Skin epidermis (tissue), 12 donors: ENCODE measurements around the gene PLCE1.

Experiments
- H3K27ac ChIP-seq, 21 experiments: fragments of 200-600 bp; sonication (generic) in 11 of 21; one replicate each; pipeline ENCODE4 v1.5.0; 2020; ENCODE audit warnings: mild to moderate bottlenecking in 3 of 21, inconsistent platforms in 2 of 21, moderate library complexity in 2 of 21
- H3K4me3 ChIP-seq, 7 experiments: fragments of 200-600 bp; sonication (generic) in 2 of 7; one replicate each; pipeline ENCODE4 v1.5.0; 2020; ENCODE audit warnings: inconsistent platforms in 2 of 7, mild to moderate bottlenecking in 2 of 7, moderate library complexity in 1 of 7

The PLCE1 gene

GRCh38 chr10:94014304-94014703 lies 20.6 kb downstream of the PLCE1 start:
- Histone ChIP-seq H3K4me3 (no peak overlapping the region), H3K27ac (no peak overlapping the region)

DNA sequence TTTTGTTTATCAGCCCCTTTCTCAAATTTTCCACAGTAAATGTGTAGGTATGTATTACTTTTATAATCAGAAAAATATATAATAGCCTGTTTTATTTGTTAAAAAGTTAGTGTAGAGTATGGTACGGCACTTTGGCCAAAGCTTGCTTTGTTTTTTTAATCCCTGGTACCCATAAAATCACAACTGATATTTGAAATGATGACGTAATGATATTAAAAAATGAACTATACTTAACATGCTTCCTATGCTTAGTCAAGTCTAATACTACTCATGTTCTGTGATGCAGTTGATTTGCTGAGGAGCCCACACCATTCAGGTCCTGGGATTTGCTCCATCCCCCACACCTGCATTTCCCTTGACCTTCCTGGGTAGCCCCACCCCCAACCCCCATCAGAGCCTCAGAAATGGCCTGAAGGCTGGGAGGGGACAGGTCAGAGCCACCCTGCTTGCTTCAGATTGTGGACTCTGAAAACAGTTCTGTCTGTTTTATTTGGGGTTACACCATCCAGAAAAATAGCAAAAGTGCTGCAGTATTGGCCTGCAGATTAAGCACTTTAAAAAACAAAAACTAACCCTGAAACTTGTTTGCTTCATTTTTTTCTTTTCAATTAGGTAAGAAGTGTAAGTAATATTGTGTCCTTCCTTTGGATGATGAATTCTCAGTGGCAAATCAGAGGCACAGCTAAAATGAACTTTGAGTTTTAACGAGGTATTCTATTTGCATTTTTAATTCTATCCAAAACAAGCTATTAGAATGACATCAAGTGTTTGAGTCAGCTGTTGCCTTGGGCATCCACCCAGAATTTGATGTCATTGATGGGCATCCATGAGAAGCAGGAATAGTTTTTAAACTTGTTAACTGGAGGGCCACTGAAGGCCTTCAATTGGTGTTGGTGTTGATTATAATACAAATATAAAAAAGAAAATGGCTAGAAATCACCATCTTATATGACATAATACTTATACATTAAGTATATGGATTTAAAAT lies 23.3 kb downstream of the PLCE1 start:
- no peak overlapping the region for H3K27ac ChIP-seq
- no peak overlapping the region for H3K4me3 ChIP-seq

DNA sequence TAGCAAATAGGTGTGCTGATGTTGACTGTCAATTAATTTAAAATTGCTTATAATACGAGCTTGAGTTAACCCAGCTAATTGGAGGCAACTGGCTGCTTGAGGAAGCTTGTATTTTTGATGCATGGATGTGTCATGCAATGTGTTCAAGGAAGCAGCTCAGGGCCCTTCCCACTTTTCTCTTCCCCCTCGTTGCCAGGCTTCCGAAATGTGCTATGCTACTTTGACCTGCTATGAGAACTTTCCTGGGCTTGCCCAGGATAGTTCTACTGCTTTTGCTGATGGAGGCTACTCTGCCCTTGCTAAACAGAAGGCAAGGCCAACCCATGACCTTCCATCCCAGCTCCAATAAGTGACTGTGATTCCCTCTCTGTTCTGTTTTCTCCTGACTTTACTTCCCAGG lies 24.4 kb downstream of the PLCE1 start:
- Histone ChIP-seq H3K27ac (no peak overlapping the region), H3K4me3 (no peak overlapping the region)

DNA sequence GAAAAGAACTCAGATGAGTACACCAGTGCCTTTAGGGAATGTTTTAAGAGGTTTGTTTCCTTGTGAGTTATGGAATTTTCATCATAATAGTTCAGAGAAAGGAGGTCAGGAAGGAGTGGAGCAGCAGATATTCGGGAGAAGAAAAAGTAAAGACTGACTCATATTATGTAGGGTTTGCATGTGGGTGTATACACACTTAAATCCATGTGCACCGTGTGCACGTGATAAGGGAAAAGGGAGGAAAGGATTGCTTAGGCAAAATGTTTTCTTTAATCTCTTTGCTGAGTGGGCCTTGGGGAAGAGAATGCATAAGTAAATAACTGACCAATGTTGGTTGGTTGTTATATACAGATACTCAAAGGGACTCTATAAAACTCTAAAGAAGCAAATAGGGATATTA lies 30.2 kb downstream of the PLCE1 start:
- H3K4me3 ChIP-seq: no peak overlapping the region
- H3K27ac ChIP-seq: no peak overlapping the region

DNA sequence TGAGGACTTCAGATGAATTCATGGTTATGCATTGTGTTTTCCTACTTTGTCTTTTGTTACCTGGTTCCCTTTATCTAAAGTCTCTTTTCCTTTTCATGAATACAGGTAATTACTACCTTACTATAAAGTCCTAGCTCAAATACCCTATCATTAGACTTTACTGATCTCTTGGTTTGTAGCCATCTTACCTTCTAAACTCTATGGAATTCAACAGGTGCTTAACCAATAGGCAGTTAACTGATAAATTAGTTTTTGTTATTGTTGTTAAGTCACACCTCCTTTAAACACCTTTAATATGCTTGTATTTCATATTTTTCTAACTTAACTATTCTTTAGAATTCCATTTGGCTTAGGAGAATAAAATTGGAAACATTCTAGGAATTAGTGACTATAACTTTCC lies 30.7 kb downstream of the PLCE1 start:
- no peak overlapping the region for H3K4me3 ChIP-seq
- no peak overlapping the region for H3K27ac ChIP-seq

GRCh38 chr10:94025806-94026205 lies 32.1 kb downstream of the PLCE1 start:
- Histone ChIP-seq H3K4me3 (no peak overlapping the region), H3K27ac (no peak overlapping the region)

GRCh38 chr10:94027197-94027596 lies 33.5 kb downstream of the PLCE1 start:
- Histone ChIP-seq H3K27ac (no peak overlapping the region), H3K4me3 (no peak overlapping the region)

GRCh38 chr10:94029955-94030354 lies 36.2 kb downstream of the PLCE1 start:
- Histone ChIP-seq H3K4me3 (no peak overlapping the region), H3K27ac (no peak overlapping the region)

GRCh38 chr10:94035982-94036765 lies 42.4 kb downstream of the PLCE1 start:
- Histone ChIP-seq H3K27ac (no peak overlapping the region), H3K4me3 (no peak overlapping the region)

GRCh38 chr10:94036766-94037033 lies 43.0 kb downstream of the PLCE1 start:
- Histone ChIP-seq H3K4me3 (no peak overlapping the region), H3K27ac (no peak overlapping the region)

DNA sequence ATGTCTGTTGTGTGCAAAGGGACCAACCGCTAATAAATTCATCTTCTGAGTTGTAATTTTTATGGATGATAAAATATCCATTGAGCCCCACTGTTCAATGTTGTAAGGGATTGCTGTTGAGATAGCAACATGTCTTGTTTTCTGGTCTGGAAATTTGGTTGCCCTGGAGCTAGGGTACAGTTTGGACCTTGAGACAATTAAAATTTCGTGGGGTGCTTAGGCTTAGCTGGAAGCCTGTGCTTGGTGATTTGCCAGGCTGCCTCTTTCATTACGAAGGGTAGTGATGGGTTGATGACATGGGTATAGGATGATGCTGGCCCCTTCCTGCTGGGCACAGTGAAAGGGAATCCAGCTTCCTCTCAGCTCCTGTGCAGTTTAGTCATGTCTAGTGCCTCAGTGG lies 43.6 kb downstream of the PLCE1 start:
- Histone ChIP-seq H3K27ac (no peak overlapping the region), H3K4me3 (no peak overlapping the region)

- Histone ChIP-seq H3K4me3 (no peak overlapping the region), H3K27ac (no peak overlapping the region)
Measured at GRCh38 chr10:94038024-94038423, 44.3 kb downstream of the PLCE1 start.

- no peak overlapping the region for H3K27ac ChIP-seq
- H3K4me3 ChIP-seq: no peak overlapping the region
Measured at GRCh38 chr10:94041206-94041605, 47.5 kb downstream of the PLCE1 start.

DNA sequence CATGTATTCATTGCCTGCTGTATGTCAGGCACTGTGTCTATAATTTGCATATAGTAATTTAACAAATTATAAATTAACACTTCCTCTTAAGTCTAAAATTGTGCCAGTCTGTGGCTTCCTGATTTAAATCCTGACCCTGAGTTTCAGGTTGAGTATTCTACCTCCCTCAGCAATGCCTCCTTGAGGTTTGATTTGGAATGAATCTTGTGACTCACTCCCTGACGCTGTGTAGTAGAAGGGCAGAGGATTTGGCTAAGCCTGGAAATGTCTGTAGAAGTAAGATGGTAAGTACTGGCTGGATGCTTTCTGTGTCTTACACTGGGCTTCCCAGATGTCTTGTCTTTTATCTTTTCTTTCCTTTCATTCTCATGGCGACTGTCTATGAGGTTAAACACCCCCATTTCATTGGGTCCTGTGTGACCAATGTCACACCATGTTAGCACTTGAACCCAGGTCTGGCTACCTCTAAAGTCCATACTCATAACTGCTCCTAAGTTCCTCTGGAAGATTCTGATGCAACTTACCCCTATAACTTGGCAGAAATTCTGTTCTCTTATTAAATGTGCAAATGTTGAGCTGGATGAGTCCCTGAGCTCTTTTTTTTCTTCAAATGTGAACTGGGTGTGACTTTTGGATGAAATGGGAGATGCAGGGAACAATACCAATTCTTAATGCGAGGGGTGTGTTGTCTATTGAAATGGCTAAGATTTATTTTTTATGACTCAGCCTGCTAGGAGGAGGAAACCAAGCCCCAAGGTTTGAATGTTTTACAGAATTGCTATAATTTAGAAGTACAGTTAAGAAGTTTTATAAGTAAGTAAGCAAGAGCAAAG lies 48.5 kb downstream of the PLCE1 start:
- Histone ChIP-seq H3K4me3 (no peak overlapping the region), H3K27ac (no peak overlapping the region)

DNA sequence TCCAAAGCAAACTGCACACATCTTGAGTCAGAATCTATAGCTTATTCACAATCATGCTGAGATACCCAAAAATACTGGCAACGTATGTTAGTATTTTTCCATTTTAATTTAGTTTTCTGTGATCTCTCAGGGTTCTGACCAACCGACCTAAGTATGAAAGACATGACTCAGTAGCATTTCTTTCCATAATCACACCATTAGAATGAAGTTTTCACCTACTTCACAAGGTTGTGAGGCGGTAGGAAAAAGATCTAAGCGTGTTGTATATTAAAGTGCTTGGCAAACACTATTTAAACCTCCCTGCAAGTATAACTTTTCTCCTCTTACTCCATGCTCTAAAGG lies 49.1 kb downstream of the PLCE1 start:
- H3K27ac ChIP-seq: no peak overlapping the region
- no peak overlapping the region for H3K4me3 ChIP-seq
